ENCODE data around the gene DRD3.

DNA sequence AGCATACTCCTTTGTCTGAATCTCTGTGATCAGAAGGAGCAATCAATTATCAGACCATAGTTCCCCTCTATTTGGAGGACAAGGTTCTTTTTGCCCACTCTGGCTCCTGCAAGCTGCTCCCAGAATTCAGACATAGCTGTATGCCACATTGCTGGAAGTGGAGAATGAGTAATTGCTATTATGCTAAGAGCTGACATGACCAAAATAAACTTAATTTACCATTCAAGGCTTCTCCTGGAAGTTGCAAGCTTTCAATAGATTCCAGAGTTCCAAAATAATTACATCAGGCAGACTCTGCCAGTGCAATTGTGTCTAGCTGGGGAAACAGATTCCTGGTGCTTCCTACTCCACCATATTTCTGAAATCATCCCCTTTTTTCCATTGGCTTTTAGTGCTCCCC lies 7.6 kb upstream of the DRD3 start:
- TF ChIP-seq, protein P1, sequence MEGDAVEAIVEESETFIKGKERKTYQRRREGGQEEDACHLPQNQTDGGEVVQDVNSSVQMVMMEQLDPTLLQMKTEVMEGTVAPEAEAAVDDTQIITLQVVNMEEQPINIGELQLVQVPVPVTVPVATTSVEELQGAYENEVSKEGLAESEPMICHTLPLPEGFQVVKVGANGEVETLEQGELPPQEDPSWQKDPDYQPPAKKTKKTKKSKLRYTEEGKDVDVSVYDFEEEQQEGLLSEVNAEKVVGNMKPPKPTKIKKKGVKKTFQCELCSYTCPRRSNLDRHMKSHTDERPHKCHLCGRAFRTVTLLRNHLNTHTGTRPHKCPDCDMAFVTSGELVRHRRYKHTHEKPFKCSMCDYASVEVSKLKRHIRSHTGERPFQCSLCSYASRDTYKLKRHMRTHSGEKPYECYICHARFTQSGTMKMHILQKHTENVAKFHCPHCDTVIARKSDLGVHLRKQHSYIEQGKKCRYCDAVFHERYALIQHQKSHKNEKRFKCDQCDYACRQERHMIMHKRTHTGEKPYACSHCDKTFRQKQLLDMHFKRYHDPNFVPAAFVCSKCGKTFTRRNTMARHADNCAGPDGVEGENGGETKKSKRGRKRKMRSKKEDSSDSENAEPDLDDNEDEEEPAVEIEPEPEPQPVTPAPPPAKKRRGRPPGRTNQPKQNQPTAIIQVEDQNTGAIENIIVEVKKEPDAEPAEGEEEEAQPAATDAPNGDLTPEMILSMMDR (IDR thresholded peaks at IDR 0.05; ENCODE audit: poor library complexity, severe bottlenecking), result no peak
- TF ChIP-seq EZH2 (IDR thresholded peaks at IDR 0.05; ENCODE audit: borderline replicate concordance, insufficient read depth, low read length, poor library complexity, severe bottlenecking) (no peak), EP300 (conservative IDR thresholded peaks at IDR 0.05; ENCODE audit: poor library complexity, severe bottlenecking) (no peak), POLR2AphosphoS5 (IDR thresholded peaks at IDR 0.05) (no peak), RAD21 (conservative IDR thresholded peaks at IDR 0.05) (no peak)
